Naive thymus-derived CD8-positive, alpha-beta T cell (primary cell): ENCODE measurements around the gene GDAP2. TPM values are rescaled to one million over a fixed set of nuclear protein-coding genes. Genes with fewer than 3 reads are reported as not detected.

ENCODE experiments used
- ATAC-seq, 2 donors: fragments of 150-1000 bp; cut with Tn5 transposase in 1 of 2; sonication (Bioruptor Pico), chemical (Tn5 transposase) in 1 of 2; 1 replicate in 1 of 2; 2 replicates in 1 of 2; pipeline ENCODE4 v1.10.0; 2021; ENCODE audit warnings: mild to moderate bottlenecking in 2 of 2, moderate library complexity in 2 of 2
- POLR2A ChIA-PET: fragments of 350-600 bp; sonication (Branson Sonifier 250); formaldehyde crosslinking; loops from one replicate; lab custom pipeline; 2021; ENCODE audit warnings: antibody characterized with exemption; lab: Charles Lee
- DNase-seq, 10 donors: peaks; one replicate each; pipeline versions ENCODE4 v3.0.0 to v3.0.0-alpha.2; 2020 to 2022
- H3K27ac Mint-ChIP-seq, 10 donors: one replicate each; pipeline ENCODE4 v1.8.0; 2020 to 2022; ENCODE audit warnings: mild to moderate bottlenecking in 10 of 10, mixed read lengths in 10 of 10, moderate library complexity in 4 of 10, inconsistent platforms in 1 of 10
- H3K27me3 Mint-ChIP-seq, 5 donors: one replicate each; pipeline ENCODE4 v1.8.0; 2021 to 2022; ENCODE audit warnings: mixed read lengths in 5 of 5
- H3K36me3 Mint-ChIP-seq, 3 donors: one replicate each; pipeline ENCODE4 v1.8.0; 2020 to 2022; ENCODE audit warnings: mixed read lengths in 3 of 3, mild to moderate bottlenecking in 2 of 3, inconsistent platforms in 1 of 3
- H3K4me1 Mint-ChIP-seq, 4 donors: one replicate each; pipeline ENCODE4 v1.8.0; 2021 to 2022; ENCODE audit warnings: mixed read lengths in 4 of 4
- H3K4me3 Mint-ChIP-seq, 10 donors: one replicate each; pipeline ENCODE4 v1.8.0; 2020 to 2022; ENCODE audit warnings: mild to moderate bottlenecking in 10 of 10, mixed read lengths in 10 of 10, moderate library complexity in 6 of 10, inconsistent platforms in 1 of 10
- H3K9me3 Mint-ChIP-seq, 9 donors: one replicate each; pipeline ENCODE4 v1.8.0; 2020 to 2022; ENCODE audit warnings: mixed read lengths in 9 of 9, mild to moderate bottlenecking in 3 of 9, inconsistent platforms in 1 of 9, moderate library complexity in 1 of 9
- polyA plus RNA-seq, 3 donors: library from polyadenylated mRNA; unstranded; fragments of 300-500 nt; fragmentation: Illumina TruSeq; gene quantifications; one replicate each; pipeline ENCODE4 v1.2.3, GENCODE V29; 2021
- total RNA-seq, 8 experiments: library from RNA in 2 of 8; stranded (reverse) in 2 of 8; gene quantifications; one replicate each; pipeline ENCODE4 v1.2.3 and lab custom pipeline; 2021 to 2026

GDAP2 gene
- total and polyA plus RNA-seq, 5 experiments from 2014 or later = 5.7 to 22.5 (median 9.4) TPM

DNA sequence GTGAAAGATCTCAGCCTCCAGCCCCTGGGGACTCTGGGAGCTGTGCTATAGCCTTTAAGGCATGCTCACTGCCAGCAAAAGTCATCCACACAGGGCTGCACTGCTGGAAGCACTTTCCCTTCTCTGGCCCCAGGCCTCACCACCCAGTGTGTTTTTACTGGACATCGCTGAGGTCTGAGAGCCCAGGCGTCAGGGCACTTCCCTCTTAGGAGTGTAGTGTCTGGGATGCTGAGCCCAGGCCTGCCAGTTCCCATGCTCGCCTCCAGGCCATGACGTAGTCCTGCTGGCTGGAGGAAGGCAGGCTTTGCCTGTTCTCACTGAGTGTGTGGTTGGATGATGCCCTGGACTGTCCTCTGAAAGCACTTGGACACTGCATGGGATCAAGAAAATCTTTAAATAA is 101.2 kb downstream of the GDAP2 start:
- ATAC-seq = no peak
- peaks cover 0 to 32% (median 11%) of the 10 kb centered on the region in 9 donors for H3K9me3 Mint-ChIP-seq
- H3K27ac Mint-ChIP-seq = no peak overlapping the region
- DNase-seq = no peak
- peaks cover 0 to 11% (median 0%) of the 10 kb centered on the region in 3 donors for H3K36me3 Mint-ChIP-seq
- H3K4me1 Mint-ChIP-seq = no peaks in the 10 kb centered on the region
- POLR2A ChIA-PET = no interaction called here
- H3K4me3 Mint-ChIP-seq = no peak overlapping the region
- H3K27me3 Mint-ChIP-seq = peaks cover 13 to 25% (median 21%) of the 10 kb centered on the region in 5 donors

DNA sequence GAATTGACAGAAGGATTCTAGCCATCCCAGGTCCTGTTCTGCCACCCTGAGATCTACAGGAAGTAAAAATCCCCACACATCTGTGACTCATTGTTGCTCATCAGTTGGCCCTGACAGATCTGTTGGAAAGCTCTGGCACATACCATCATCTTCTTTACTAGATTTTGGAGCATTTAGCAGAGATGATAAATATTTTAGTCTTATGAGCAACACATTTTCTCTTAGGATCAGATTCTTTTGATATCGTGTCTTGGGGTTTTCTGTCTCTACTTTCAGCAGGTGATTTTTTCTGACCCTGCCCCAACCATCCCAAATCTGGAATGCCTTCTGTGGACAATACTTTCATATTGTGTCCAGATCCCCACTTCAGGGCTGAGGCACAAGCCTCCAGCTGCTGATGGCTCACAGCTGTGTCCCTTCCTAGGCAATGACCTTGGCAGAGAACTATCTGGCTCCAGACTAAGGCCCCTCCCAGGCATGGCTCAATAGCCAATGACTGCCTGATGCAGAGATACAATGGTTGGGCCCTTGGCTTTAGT is 102.8 kb downstream of the GDAP2 start:
- ATAC-seq (no peak), DNase-seq (no peak)
- peaks cover 13 to 25% (median 19%) of the 10 kb centered on the region in 5 donors for H3K27me3 Mint-ChIP-seq
- peaks cover 0 to 26% (median 7%) of the 10 kb centered on the region in 9 donors for H3K9me3 Mint-ChIP-seq
- H3K4me3 Mint-ChIP-seq = no peak overlapping the region
- POLR2A ChIA-PET = no interaction called here
- peaks cover 0 to 13% (median 0%) of the 10 kb centered on the region in 3 donors for H3K36me3 Mint-ChIP-seq
- no peaks in the 10 kb centered on the region for H3K4me1 Mint-ChIP-seq
- H3K27ac Mint-ChIP-seq = no peak overlapping the region

- Mint-ChIP-seq H3K9me3 (peaks cover 0 to 30% (median 10%) of the 10 kb centered on the region in 9 donors), H3K27ac (no peak overlapping the region), H3K4me3 (no peak overlapping the region), H3K36me3 (peaks cover 0 to 16% (median 0%) of the 10 kb centered on the region in 3 donors), H3K27me3 (peaks cover 13 to 25% (median 19%) of the 10 kb centered on the region in 5 donors), H3K4me1 (no peaks in the 10 kb centered on the region)
- ATAC-seq (no peak), DNase-seq (no peak)
- POLR2A ChIA-PET = no interaction called here
These were observed 103.3 kb downstream of the GDAP2 start for GRCh38 chr1:117826119-117826518.

DNA sequence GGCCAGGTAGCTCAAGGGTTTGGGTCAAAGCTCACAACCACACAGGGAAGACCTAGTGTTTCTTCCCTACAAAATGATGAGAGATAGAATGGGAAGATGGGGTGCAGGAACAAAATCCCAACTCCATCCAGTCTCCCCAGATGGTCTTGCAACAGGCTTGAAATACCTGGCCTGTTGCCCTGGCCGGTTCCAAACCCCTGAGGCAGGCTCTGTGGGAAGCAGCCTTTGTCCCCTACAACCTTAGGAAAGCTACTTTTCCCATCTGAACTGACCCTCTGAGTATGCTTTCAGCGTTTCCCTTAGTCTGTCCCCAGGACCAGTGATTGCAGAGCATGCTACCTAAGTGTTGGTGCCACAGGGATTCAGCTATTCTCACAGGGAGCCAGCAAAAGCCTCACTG is 104.0 kb downstream of the GDAP2 start:
- H3K4me3 Mint-ChIP-seq = no peak overlapping the region
- H3K27ac Mint-ChIP-seq = no peak overlapping the region
- H3K4me1 Mint-ChIP-seq = no peaks in the 10 kb centered on the region
- ATAC-seq (no peak), DNase-seq (no peak)
- H3K36me3 Mint-ChIP-seq = peaks cover 0 to 12% (median 0%) of the 10 kb centered on the region in 3 donors
- H3K27me3 Mint-ChIP-seq = peaks cover 13 to 25% (median 18%) of the 10 kb centered on the region in 5 donors
- peaks cover 0 to 24% (median 9%) of the 10 kb centered on the region in 9 donors for H3K9me3 Mint-ChIP-seq
- POLR2A ChIA-PET = no interaction called here

GRCh38 chr1:117824616-117825015 is 104.8 kb downstream of the GDAP2 start:
- ATAC-seq (no peak), DNase-seq (no peak)
- peaks cover 13 to 25% (median 18%) of the 10 kb centered on the region in 5 donors for H3K27me3 Mint-ChIP-seq
- H3K27ac Mint-ChIP-seq = no peak overlapping the region
- no peaks in the 10 kb centered on the region for H3K4me1 Mint-ChIP-seq
- peaks cover 0 to 9% (median 0%) of the 10 kb centered on the region in 3 donors for H3K36me3 Mint-ChIP-seq
- H3K4me3 Mint-ChIP-seq = no peak overlapping the region
- peaks cover 0 to 18% (median 8%) of the 10 kb centered on the region in 9 donors for H3K9me3 Mint-ChIP-seq
- POLR2A ChIA-PET = no interaction called here

- H3K9me3 Mint-ChIP-seq = peaks cover 0 to 18% (median 9%) of the 10 kb centered on the region in 9 donors
- H3K27ac Mint-ChIP-seq = no peak overlapping the region
- no peak for DNase-seq
- POLR2A ChIA-PET = interaction anchor here (0.5 kb wide), 1 partner anchor 1473 kb away, joined by 6 read pairs; no protein-coding TSS in a partner anchor
- no peak overlapping the region for H3K4me3 Mint-ChIP-seq
- peaks cover 5 to 14% (median 12%) of the 10 kb centered on the region in 5 donors for H3K27me3 Mint-ChIP-seq
- H3K4me1 Mint-ChIP-seq = no peaks in the 10 kb centered on the region
- peaks cover 0 to 5% (median 0%) of the 10 kb centered on the region in 3 donors for H3K36me3 Mint-ChIP-seq
- no peak for ATAC-seq
These were observed 107.5 kb downstream of the GDAP2 start for GRCh38 chr1:117821774-117822482.

DNA sequence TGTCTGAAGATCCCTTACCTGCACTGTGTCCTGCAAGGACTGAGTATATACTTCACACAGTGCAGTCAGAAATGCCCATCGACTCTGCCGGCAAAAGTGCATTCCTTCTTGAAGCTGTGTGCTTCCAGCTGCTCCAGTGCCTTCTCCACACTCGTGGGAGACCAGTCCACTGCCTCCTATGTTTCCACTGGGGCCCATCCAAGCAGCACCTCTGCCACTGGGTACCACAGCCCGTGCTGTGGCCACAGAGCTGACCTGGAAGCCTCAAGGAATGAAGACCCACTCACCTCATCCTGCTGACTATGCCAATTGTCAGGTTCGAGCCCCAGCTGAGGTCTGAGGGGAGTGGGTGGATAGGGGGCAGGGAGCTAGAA is 108.1 kb downstream of the GDAP2 start:
- ATAC-seq (no peak), DNase-seq (no peak)
- peaks cover 0 to 18% (median 9%) of the 10 kb centered on the region in 9 donors for H3K9me3 Mint-ChIP-seq
- no peak overlapping the region for H3K27ac Mint-ChIP-seq
- H3K36me3 Mint-ChIP-seq = peaks cover 0 to 5% (median 0%) of the 10 kb centered on the region in 3 donors
- no peaks in the 10 kb centered on the region for H3K4me1 Mint-ChIP-seq
- peaks cover 5 to 12% (median 9%) of the 10 kb centered on the region in 5 donors for H3K27me3 Mint-ChIP-seq
- H3K4me3 Mint-ChIP-seq = no peak overlapping the region
- POLR2A ChIA-PET = no interaction called here

DNA sequence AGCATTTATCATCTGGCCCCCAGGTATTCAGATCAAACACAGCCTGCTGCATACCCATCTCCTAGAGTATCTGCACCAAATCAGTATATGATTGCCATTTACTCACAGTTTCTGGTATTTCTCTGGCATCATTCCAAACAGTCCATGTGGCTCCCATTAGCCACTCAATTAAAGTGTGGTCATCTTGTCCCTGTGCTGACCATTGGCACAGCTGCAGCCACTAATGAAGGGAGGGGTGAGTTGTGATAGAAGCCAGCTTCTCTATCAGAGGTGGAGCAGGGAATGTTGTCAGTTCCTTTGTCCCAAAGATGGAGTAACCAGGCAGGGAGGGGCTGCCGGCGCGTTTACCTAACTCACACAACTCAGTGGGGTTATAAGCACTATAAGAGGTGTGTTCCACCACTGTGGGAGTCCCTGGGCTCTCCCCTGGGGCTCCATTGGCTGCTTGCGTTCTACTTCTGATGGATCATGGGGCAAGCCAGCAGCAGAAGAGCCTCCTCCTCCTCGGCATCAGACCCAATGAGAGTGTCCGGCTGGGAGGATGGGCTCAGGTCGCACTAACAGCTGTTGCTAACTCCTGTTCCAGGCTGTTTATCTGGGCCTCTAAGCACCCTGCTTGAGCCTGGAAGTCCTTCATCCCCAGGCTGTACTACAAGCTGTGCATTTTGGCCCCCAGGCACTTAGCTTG is 108.6 kb downstream of the GDAP2 start:
- H3K4me1 Mint-ChIP-seq = no peaks in the 10 kb centered on the region
- H3K36me3 Mint-ChIP-seq = peaks cover 0 to 5% (median 0%) of the 10 kb centered on the region in 3 donors
- H3K9me3 Mint-ChIP-seq = peaks cover 0 to 18% (median 9%) of the 10 kb centered on the region in 9 donors
- no peak for DNase-seq
- POLR2A ChIA-PET = no interaction called here
- no peak overlapping the region for H3K4me3 Mint-ChIP-seq
- peaks cover 4 to 10% (median 5%) of the 10 kb centered on the region in 5 donors for H3K27me3 Mint-ChIP-seq
- no peak overlapping the region for H3K27ac Mint-ChIP-seq
- no peak for ATAC-seq

DNA sequence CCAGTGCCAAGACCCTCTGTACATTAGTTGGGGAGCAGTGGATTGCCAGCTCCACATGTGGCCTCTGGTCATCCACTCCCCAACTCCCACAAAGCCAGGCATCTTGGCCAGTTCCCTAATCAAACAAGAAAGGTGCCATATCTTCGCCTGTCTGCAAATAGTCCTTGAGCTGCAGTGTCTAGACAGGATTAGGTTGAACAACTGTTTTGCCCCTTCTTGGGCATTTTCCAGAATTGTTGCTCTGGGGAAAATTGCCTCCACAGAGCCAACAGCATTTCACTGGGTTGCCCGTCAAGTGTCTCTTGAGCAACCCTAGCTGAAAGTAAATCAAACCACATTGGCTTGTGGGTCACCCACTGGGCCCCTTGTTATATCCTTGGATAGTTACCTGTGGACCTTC is 109.3 kb downstream of the GDAP2 start:
- peaks cover 0 to 5% (median 0%) of the 10 kb centered on the region in 3 donors for H3K36me3 Mint-ChIP-seq
- POLR2A ChIA-PET = no interaction called here
- DNase-seq (no peak), ATAC-seq (no peak)
- no peaks in the 10 kb centered on the region for H3K4me1 Mint-ChIP-seq
- peaks cover 0 to 6% (median 3%) of the 10 kb centered on the region in 5 donors for H3K27me3 Mint-ChIP-seq
- H3K9me3 Mint-ChIP-seq = peaks cover 0 to 18% (median 9%) of the 10 kb centered on the region in 9 donors
- no peak overlapping the region for H3K27ac Mint-ChIP-seq
- H3K4me3 Mint-ChIP-seq = no peak overlapping the region

DNA sequence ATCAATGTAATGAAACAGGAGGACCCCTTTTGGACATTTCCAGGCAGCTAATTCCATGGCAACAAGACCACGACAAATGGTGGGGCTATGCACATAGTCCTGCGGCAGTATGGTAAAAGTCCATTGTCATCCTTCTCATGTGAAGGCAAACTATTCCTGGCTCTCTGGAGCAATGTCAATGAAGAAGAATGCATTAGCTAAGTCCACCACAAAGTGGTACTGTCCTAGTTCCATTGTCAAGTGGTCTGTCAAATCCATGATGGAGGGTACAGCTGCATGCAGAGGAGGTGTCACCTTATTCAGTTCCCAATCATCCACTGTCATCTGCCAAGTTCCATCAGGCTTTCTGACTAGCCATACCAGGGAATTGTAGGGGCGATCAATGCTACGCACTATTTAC is 110.1 kb downstream of the GDAP2 start:
- ATAC-seq (no peak), DNase-seq (no peak)
- H3K4me1 Mint-ChIP-seq = no peaks in the 10 kb centered on the region
- peaks cover 0 to 18% (median 9%) of the 10 kb centered on the region in 9 donors for H3K9me3 Mint-ChIP-seq
- H3K27ac Mint-ChIP-seq = no peak overlapping the region
- H3K27me3 Mint-ChIP-seq = peaks cover 0 to 4% (median 0%) of the 10 kb centered on the region in 5 donors
- POLR2A ChIA-PET = no interaction called here
- H3K36me3 Mint-ChIP-seq = peaks cover 0 to 5% (median 0%) of the 10 kb centered on the region in 3 donors
- no peak overlapping the region for H3K4me3 Mint-ChIP-seq

DNA sequence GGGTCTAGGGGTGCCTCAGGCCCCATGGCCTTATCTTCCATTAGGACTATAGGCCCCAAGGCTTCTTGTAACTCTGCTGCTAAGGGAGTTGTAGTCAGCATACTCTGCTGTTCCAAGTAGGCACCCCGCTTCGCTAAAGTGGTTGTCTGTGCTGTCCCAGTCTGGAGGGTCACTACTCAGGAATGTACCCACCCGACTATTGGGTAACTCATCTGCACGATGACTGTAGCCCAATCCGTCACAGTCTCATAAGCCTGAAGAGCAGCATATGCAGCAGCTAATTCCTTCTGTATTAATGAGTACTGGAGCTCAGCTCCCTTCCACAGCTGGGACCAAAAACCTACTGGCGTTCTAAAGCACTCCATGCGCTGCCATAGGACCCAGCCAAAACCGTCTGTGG is 111.0 kb downstream of the GDAP2 start:
- H3K36me3 Mint-ChIP-seq = peaks cover 0 to 5% (median 0%) of the 10 kb centered on the region in 3 donors
- ATAC-seq (no peak), DNase-seq (no peak)
- H3K27me3 Mint-ChIP-seq = peaks cover 0 to 3% (median 0%) of the 10 kb centered on the region in 5 donors
- POLR2A ChIA-PET = no interaction called here
- peaks cover 0 to 18% (median 9%) of the 10 kb centered on the region in 9 donors for H3K9me3 Mint-ChIP-seq
- H3K4me3 Mint-ChIP-seq = no peak overlapping the region
- H3K27ac Mint-ChIP-seq = no peak overlapping the region
- no peaks in the 10 kb centered on the region for H3K4me1 Mint-ChIP-seq

- DNase-seq (no peak), ATAC-seq (no peak)
- POLR2A ChIA-PET = no interaction called here
- no peak overlapping the region for H3K27ac Mint-ChIP-seq
- H3K27me3 Mint-ChIP-seq = peaks cover 0 to 12% (median 0%) of the 10 kb centered on the region in 5 donors
- no peaks in the 10 kb centered on the region for H3K4me1 Mint-ChIP-seq
- no peak overlapping the region for H3K4me3 Mint-ChIP-seq
- peaks cover 0 to 17% (median 9%) of the 10 kb centered on the region in 9 donors for H3K9me3 Mint-ChIP-seq
- H3K36me3 Mint-ChIP-seq = peaks cover 0 to 5% (median 0%) of the 10 kb centered on the region in 3 donors
These were observed 111.8 kb downstream of the GDAP2 start for GRCh38 chr1:117817629-117818028.

DNA sequence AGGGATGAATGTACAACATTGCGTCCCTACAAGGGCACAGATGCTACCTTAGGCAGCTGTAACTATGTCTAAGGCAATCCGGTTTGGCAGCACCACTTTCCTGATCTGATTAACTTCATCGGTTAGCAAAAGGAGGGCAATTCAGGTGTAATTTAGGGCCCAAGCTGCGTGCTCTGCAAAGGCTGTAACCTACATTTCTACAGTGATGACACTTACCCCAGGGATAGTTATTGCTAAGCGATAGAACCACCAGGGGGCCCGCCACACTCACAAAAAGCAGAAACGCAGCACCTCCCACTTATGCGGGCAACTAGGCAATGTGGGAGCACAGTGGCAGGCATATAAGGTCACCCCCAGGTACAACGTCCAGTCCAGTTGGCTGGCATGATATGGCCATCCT is 113.5 kb downstream of the GDAP2 start:
- POLR2A ChIA-PET = no interaction called here
- Mint-ChIP-seq H3K27ac (no peak overlapping the region), H3K27me3 (peaks cover 0 to 12% (median 0%) of the 10 kb centered on the region in 5 donors)

More for the DNA sequence above, 113.5 kb downstream of the GDAP2 start:
- ATAC-seq (no peak), DNase-seq (no peak)
- peaks cover 0 to 5% (median 0%) of the 10 kb centered on the region in 9 donors for H3K9me3 Mint-ChIP-seq
- no peaks in the 10 kb centered on the region for H3K4me1 Mint-ChIP-seq
- H3K4me3 Mint-ChIP-seq = no peak overlapping the region
- H3K36me3 Mint-ChIP-seq = no peaks in the 10 kb centered on the region
